Hepatocyte (in vitro differentiated cells): Measurements from ENCODE around the gene MYRF. TPM values are rescaled to one million over a fixed set of nuclear protein-coding genes. Genes with fewer than 3 reads are reported as not detected.
A peak's percentile ranks its signal among the peaks of the same experiment; 100 is the strongest.

Experiments used
- DNase-seq: peaks from one replicate; pipeline ENCODE4 v3.0.0-alpha.2; 2016; ENCODE audit warnings: low spot score
- H2AFZ ChIP-seq: fragments of 200-600 bp; sonication (generic); 2 replicates; pipeline ENCODE4 v1.6.0; 2016; ENCODE audit warnings: antibody characterized with exemption, mild to moderate bottlenecking
- H3K27ac ChIP-seq: fragments of 200-600 bp; sonication (generic); 2 replicates; pipeline ENCODE4 v1.5.1; 2016; ENCODE audit warnings: mild to moderate bottlenecking
- H3K27me3 ChIP-seq: fragments of 200-600 bp; sonication (generic); 2 replicates; pipeline ENCODE4 v1.6.1; 2016
- H3K36me3 ChIP-seq: fragments of 200-600 bp; sonication (generic); replicated peaks from 2 replicates; pipeline ENCODE4 v1.5.1; 2016; ENCODE audit warnings: low read depth; ENCODE audit not compliant: insufficient read depth
- H3K4me1 ChIP-seq: fragments of 200-600 bp; sonication (generic); 2 replicates; pipeline ENCODE4 v1.5.1; 2016; ENCODE audit warnings: mild to moderate bottlenecking, moderate library complexity; ENCODE audit not compliant: insufficient read depth
- H3K4me2 ChIP-seq: fragments of 200-600 bp; sonication (generic); 2 replicates; pipeline ENCODE4 v1.6.0; 2016
- H3K4me3 ChIP-seq: fragments of 200-600 bp; sonication (generic); 2 replicates; pipeline ENCODE4 v1.5.1; 2016; ENCODE audit warnings: mild to moderate bottlenecking
- H3K79me2 ChIP-seq: fragments of 200-600 bp; sonication (generic); 2 replicates; pipeline ENCODE4 v1.6.0; 2017; ENCODE audit warnings: mild to moderate bottlenecking
- H3K9me2 ChIP-seq: fragments of 200-600 bp; sonication (generic); replicated peaks from 2 replicates; pipeline ENCODE4 v1.6.0; 2017; ENCODE audit warnings: mild to moderate bottlenecking; ENCODE audit not compliant: insufficient read depth
- H3K9me3 ChIP-seq: fragments of 200-600 bp; sonication (generic); 2 replicates; pipeline ENCODE4 v1.5.1; 2016; ENCODE audit warnings: low read depth, mild to moderate bottlenecking
- H4K20me1 ChIP-seq: fragments of 200-600 bp; sonication (generic); 2 replicates; pipeline ENCODE4 v1.6.0; 2016; ENCODE audit warnings: mild to moderate bottlenecking; ENCODE audit not compliant: insufficient read depth, poor library complexity, severe bottlenecking
- CTCF ChIP-seq: fragments of 200-600 bp; sonication (generic); IDR thresholded peaks from 2 replicates; pipeline ENCODE4 v1.5.1; 2016; ENCODE audit warnings: antibody characterized with exemption, mild to moderate bottlenecking; ENCODE audit not compliant: poor library complexity
- EZH2 ChIP-seq: fragments of 200-600 bp; sonication (generic); IDR thresholded peaks from 2 replicates; pipeline ENCODE4 v1.6.1; 2016; ENCODE audit warnings: antibody characterized with exemption, mild to moderate bottlenecking, borderline replicate concordance
- EZH2phosphoT487 ChIP-seq: fragments of 200-600 bp; sonication (generic); IDR thresholded peaks from one replicate; pipeline ENCODE4 v1.6.1; 2018; ENCODE audit warnings: antibody characterized with exemption, mild to moderate bottlenecking, low read depth, moderate library complexity; ENCODE audit not compliant: unreplicated experiment, severe bottlenecking
- WGBS: methylation state at CpG from one replicate; pipeline ENCODE4 v1.1.6; 2016; ENCODE audit warnings: low lambda C conversion rate; ENCODE audit errors: missing lambda C conversion rate; 5-methylcytosine and 5-hydroxymethylcytosine counted together
- polyA plus RNA-seq: library from polyadenylated mRNA; unstranded; fragments of >200 nt; fragmentation: Nextera tagmentation; extraction: Ambion mirVana; gene quantifications from 2 replicates; pipeline ENCODE4 v1.2.1, GENCODE V29; 2016
- total RNA-seq: library from RNA; depleted of rRNA; stranded (reverse); fragments of >200 nt; gene quantifications from 2 replicates; pipeline ENCODE4 v1.2.3, GENCODE V29; 2014

Gene MYRF
- total and polyA plus RNA-seq, 2 experiments from 2014 or later, result 57.3 to 96.7 TPM

- Histone ChIP-seq H3K4me3 (no peak overlapping the region), H2AFZ (no peak overlapping the region), H4K20me1 (no peaks in the 10 kb centered on the region), H3K9me2 (no peaks in the 10 kb centered on the region), H3K27ac (peak overlapping the region; percentile 89), H3K27me3 (no peaks in the 10 kb centered on the region), H3K79me2 (peaks cover 88% of the 10 kb centered on the region), H3K4me2 (peak overlapping the region; percentile 58), H3K9me3 (no peaks in the 10 kb centered on the region), H3K36me3 (no peaks in the 10 kb centered on the region), H3K4me1 (peaks cover 79% of the 10 kb centered on the region)
- DNase-seq, result no peak
- TF ChIP-seq EZH2phosphoT487, result no peak
- 59% methylated on average over 7 of the region's 10 CpGs for WGBS
Measured at GRCh38 chr11:61762223-61762615, 9.8 kb downstream of the MYRF start.

GRCh38 chr11:61762798-61763197 lies 10.4 kb downstream of the MYRF start:
- Histone ChIP-seq H3K4me1 (peaks cover 76% of the 10 kb centered on the region), H3K36me3 (no peaks in the 10 kb centered on the region), H2AFZ (no peak overlapping the region), H3K9me2 (no peaks in the 10 kb centered on the region), H3K27me3 (no peaks in the 10 kb centered on the region), H3K27ac (peak overlapping the region; percentile 89), H3K4me2 (peak overlapping the region; percentile 58), H3K79me2 (peaks cover 84% of the 10 kb centered on the region), H4K20me1 (no peaks in the 10 kb centered on the region), H3K4me3 (no peak overlapping the region), H3K9me3 (no peaks in the 10 kb centered on the region)
- peak; percentile 60 for DNase-seq
- WGBS, result 36% methylated on average over 8 of the region's 15 CpGs
- TF ChIP-seq EZH2phosphoT487, result no peak

- Histone ChIP-seq H3K9me2 (no peaks in the 10 kb centered on the region), H4K20me1 (no peaks in the 10 kb centered on the region), H2AFZ (no peak overlapping the region), H3K79me2 (peaks cover 72% of the 10 kb centered on the region), H3K4me2 (peak overlapping the region; percentile 37), H3K36me3 (no peaks in the 10 kb centered on the region), H3K9me3 (no peaks in the 10 kb centered on the region), H3K4me1 (peaks cover 84% of the 10 kb centered on the region), H3K27me3 (no peaks in the 10 kb centered on the region), H3K4me3 (no peak overlapping the region), H3K27ac (peak overlapping the region; percentile 89)
- 74% methylated on average over 21 of the region's 23 CpGs for WGBS
- no peak for DNase-seq
- TF ChIP-seq CTCF (no peak), EZH2 (no peak), EZH2phosphoT487 (no peak)
Measured at GRCh38 chr11:61763930-61764605, 11.6 kb downstream of the MYRF start.

GRCh38 chr11:61764606-61765260 lies 12.3 kb downstream of the MYRF start:
- no peaks in the 10 kb centered on the region for H3K36me3 ChIP-seq

More at GRCh38 chr11:61764606-61765260, 12.3 kb downstream of the MYRF start:
- no peak for TF ChIP-seq EZH2phosphoT487
- TF ChIP-seq CTCF, result no peak
- TF ChIP-seq EZH2, result no peak
- no peaks in the 10 kb centered on the region for H4K20me1 ChIP-seq
- WGBS, result 69% methylated on average over 16 of the region's 22 CpGs
- H3K27me3 ChIP-seq, result no peaks in the 10 kb centered on the region
- peak; percentile 75 for DNase-seq
- H3K9me2 ChIP-seq, result no peaks in the 10 kb centered on the region
- peak overlapping the region; percentile 89 for H3K27ac ChIP-seq
- no peak overlapping the region for H3K4me3 ChIP-seq
- H3K4me1 ChIP-seq, result peaks cover 87% of the 10 kb centered on the region
- H3K9me3 ChIP-seq, result no peaks in the 10 kb centered on the region
- H3K4me2 ChIP-seq, result peak overlapping the region; percentile 37
- peaks cover 65% of the 10 kb centered on the region for H3K79me2 ChIP-seq
- H2AFZ ChIP-seq, result no peak overlapping the region
